CD8-positive, alpha-beta memory T cell (primary cell): Measurements from ENCODE around the gene NDUFAF8. TPM values are rescaled to one million over a fixed set of nuclear protein-coding genes. Genes with fewer than 3 reads are reported as not detected.

Experiments
- CTCF ChIA-PET: fragments of 350-600 bp; sonication (Branson Sonifier 250); formaldehyde crosslinking; loops from one replicate; lab custom pipeline; 2021; ENCODE audit warnings: antibody characterized with exemption; lab: Charles Lee
- POLR2A ChIA-PET: fragments of 350-600 bp; sonication (Branson Sonifier 250); formaldehyde crosslinking; loops from one replicate; lab custom pipeline; 2021; ENCODE audit warnings: antibody characterized with exemption; lab: Charles Lee
- DNase-seq, 5 donors: peaks; one replicate each; pipeline versions ENCODE4 v3.0.0 to v3.0.0-alpha.2; 2020 to 2022; ENCODE audit warnings: mixed read lengths in 1 of 5
- H3K27ac ChIP-seq: one replicate; pipeline ENCODE4 v1.7.0; 2013; ENCODE audit warnings: low read depth, mild to moderate bottlenecking, low read length, moderate library complexity
- H3K27me3 ChIP-seq: 2 replicates; pipeline ENCODE4 v1.7.0; 2013; ENCODE audit warnings: low read length, mild to moderate bottlenecking; ENCODE audit not compliant: insufficient read depth, poor library complexity, severe bottlenecking
- H3K36me3 ChIP-seq: 2 replicates; pipeline ENCODE4 v1.7.0; 2013; ENCODE audit warnings: mild to moderate bottlenecking, low read length, moderate library complexity; ENCODE audit not compliant: insufficient read depth
- H3K4me1 ChIP-seq: 2 replicates; pipeline ENCODE4 v1.7.0; 2013; ENCODE audit warnings: mild to moderate bottlenecking, low read length, moderate library complexity; ENCODE audit not compliant: insufficient read depth
- H3K4me3 ChIP-seq: 2 replicates; pipeline ENCODE4 v1.7.0; 2013; ENCODE audit warnings: mild to moderate bottlenecking, low read length
- H3K9me3 ChIP-seq: 2 replicates; pipeline ENCODE4 v1.7.0; 2013; ENCODE audit warnings: mild to moderate bottlenecking, low read length
- H3K27ac Mint-ChIP-seq, 8 donors: one replicate each; pipeline ENCODE4 v1.8.0; 2020 to 2021; ENCODE audit warnings: mixed read lengths in 8 of 8, mild to moderate bottlenecking in 6 of 8, inconsistent platforms in 3 of 8, moderate library complexity in 3 of 8
- H3K27me3 Mint-ChIP-seq, 2 donors: one replicate each; pipeline ENCODE4 v1.8.0; 2020 to 2021; ENCODE audit warnings: mixed read lengths in 2 of 2, mild to moderate bottlenecking in 1 of 2, moderate library complexity in 1 of 2
- H3K36me3 Mint-ChIP-seq, 3 donors: one replicate each; pipeline ENCODE4 v1.8.0; 2020 to 2021; ENCODE audit warnings: mixed read lengths in 3 of 3, inconsistent platforms in 1 of 3, mild to moderate bottlenecking in 1 of 3
- H3K4me1 Mint-ChIP-seq, 3 donors: one replicate each; pipeline ENCODE4 v1.8.0; 2020 to 2021; ENCODE audit warnings: mixed read lengths in 3 of 3, inconsistent platforms in 1 of 3, mild to moderate bottlenecking in 1 of 3
- H3K4me3 Mint-ChIP-seq, 7 donors: one replicate each; pipeline ENCODE4 v1.8.0; 2020 to 2021; ENCODE audit warnings: mixed read lengths in 7 of 7, mild to moderate bottlenecking in 6 of 7, moderate library complexity in 4 of 7, inconsistent platforms in 2 of 7
- H3K9me3 Mint-ChIP-seq, 5 donors: one replicate each; pipeline ENCODE4 v1.8.0; 2020 to 2022; ENCODE audit warnings: mixed read lengths in 5 of 5, mild to moderate bottlenecking in 3 of 5, moderate library complexity in 2 of 5, inconsistent platforms in 1 of 5
- polyA plus RNA-seq: library from polyadenylated mRNA; unstranded; fragments of 300-500 nt; fragmentation: Illumina TruSeq; gene quantifications from one replicate; pipeline ENCODE4 v1.2.3, GENCODE V29; 2021
- total RNA-seq, 2 experiments: library from RNA; stranded (reverse); gene quantifications; one replicate each; pipeline ENCODE4 v1.2.3, GENCODE V29; 2021

NDUFAF8 gene
- total RNA-seq = 100 to 1,000 TPM; 136 to 138 TPM
- polyA plus RNA-seq = 76.4 TPM

GRCh38 chr17:81238815-81239713 lies at the start of gene NDUFAF8, which contains the start of gene TEPSIN:
Gene NDUFAF8 (plus strand): TSS chr17:81239318. CDS start chr17:81239364, 46 bp downstream.
Gene TEPSIN (minus strand): TSS chr17:81239055. CDS start chr17:81239033, 22 bp downstream.
- Mint-ChIP-seq H3K4me3 (peak within 1 kb of the TSS; percentile 90 to 99 (median 94)), H3K9me3 (no peaks in the 10 kb centered on the region), H3K27me3 (peaks cover 0 to 2% of the 10 kb centered on the region in 2 donors), H3K27ac (peak within 1 kb of the TSS; percentile 77 to 98 (median 92)), H3K4me1 (peaks cover 36 to 61% (median 43%) of the 10 kb centered on the region in 3 donors), H3K36me3 (peaks cover 0 to 23% (median 2%) of the 10 kb centered on the region in 3 donors)
- ChIA-PET POLR2A (interaction anchor here (0.6 to 2.2 kb wide), 7 partner anchors 9 to 784 kb away, joined by 3 to 44 read pairs (median 4); partner anchors contain the start of genes ACTG1, CEP131 and SLC38A10), CTCF (interaction anchor here (0.9 to 1.1 kb wide), 2 partner anchors 315 to 362 kb away, joined by 3 read pairs; no protein-coding TSS in a partner anchor)
- H3K27ac ChIP-seq = peak within 1 kb of the TSS; percentile 61
- peak; percentile 93 to 98 (median 96) for DNase-seq
- no peaks in the 10 kb centered on the region for H3K27me3 ChIP-seq
- peak within 1 kb of the TSS; percentile 86 for H3K4me3 ChIP-seq
- peaks cover 28% of the 10 kb centered on the region for H3K4me1 ChIP-seq
- H3K36me3 ChIP-seq = no peaks in the 10 kb centered on the region
- H3K9me3 ChIP-seq = no peaks in the 10 kb centered on the region

GRCh38 chr17:81189670-81190530 lies 49.2 kb upstream of the NDUFAF8 start:
- H3K36me3 ChIP-seq = no peaks in the 10 kb centered on the region
- H3K4me3 ChIP-seq = no peak overlapping the region
- H3K4me1 Mint-ChIP-seq = no peaks in the 10 kb centered on the region
- no peak overlapping the region for H3K27ac ChIP-seq
- peaks cover 0 to 3% of the 10 kb centered on the region in 2 donors for H3K27me3 Mint-ChIP-seq
- no peak for DNase-seq
- ChIA-PET CTCF (no interaction called here), POLR2A (no interaction called here)
- H3K4me3 Mint-ChIP-seq = no peak overlapping the region
- no peak overlapping the region for H3K27ac Mint-ChIP-seq
- no peaks in the 10 kb centered on the region for H3K4me1 ChIP-seq
- H3K9me3 ChIP-seq = no peaks in the 10 kb centered on the region
- no peaks in the 10 kb centered on the region for H3K27me3 ChIP-seq
- H3K9me3 Mint-ChIP-seq = no peaks in the 10 kb centered on the region
- no peaks in the 10 kb centered on the region for H3K36me3 Mint-ChIP-seq

- no peaks in the 10 kb centered on the region for H3K27me3 Mint-ChIP-seq
- Histone ChIP-seq H3K4me1 (no peaks in the 10 kb centered on the region), H3K4me3 (no peak overlapping the region), H3K9me3 (no peaks in the 10 kb centered on the region), H3K36me3 (no peaks in the 10 kb centered on the region), H3K27me3 (no peaks in the 10 kb centered on the region), H3K27ac (no peak overlapping the region)
- no peaks in the 10 kb centered on the region for H3K9me3 Mint-ChIP-seq
- H3K4me3 Mint-ChIP-seq = no peak overlapping the region
- DNase-seq = no peak
- POLR2A ChIA-PET = no interaction called here
- no peaks in the 10 kb centered on the region for H3K36me3 Mint-ChIP-seq
- no peaks in the 10 kb centered on the region for H3K4me1 Mint-ChIP-seq
- no peak overlapping the region for H3K27ac Mint-ChIP-seq
- CTCF ChIA-PET = no interaction called here
Observed at GRCh38 chr17:81190591-81190990, 48.5 kb upstream of the NDUFAF8 start.

GRCh38 chr17:81191116-81191515 lies 48.0 kb upstream of the NDUFAF8 start:
- H3K4me3 Mint-ChIP-seq = no peak overlapping the region
- H3K27me3 Mint-ChIP-seq = no peaks in the 10 kb centered on the region
- H3K9me3 Mint-ChIP-seq = no peaks in the 10 kb centered on the region
- no peak overlapping the region for H3K27ac Mint-ChIP-seq
- Histone ChIP-seq H3K9me3 (no peaks in the 10 kb centered on the region), H3K4me1 (no peaks in the 10 kb centered on the region), H3K27ac (no peak overlapping the region), H3K36me3 (no peaks in the 10 kb centered on the region), H3K27me3 (no peaks in the 10 kb centered on the region), H3K4me3 (no peak overlapping the region)
- ChIA-PET POLR2A (no interaction called here), CTCF (no interaction called here)
- no peaks in the 10 kb centered on the region for H3K36me3 Mint-ChIP-seq
- no peaks in the 10 kb centered on the region for H3K4me1 Mint-ChIP-seq
- no peak for DNase-seq

GRCh38 chr17:81191646-81192045 lies 47.5 kb upstream of the NDUFAF8 start:
- POLR2A ChIA-PET = no interaction called here
- no peaks in the 10 kb centered on the region for H3K27me3 ChIP-seq
- H3K4me3 ChIP-seq = no peak overlapping the region
- no peak for DNase-seq
- H3K9me3 ChIP-seq = no peaks in the 10 kb centered on the region
- Mint-ChIP-seq H3K36me3 (no peaks in the 10 kb centered on the region), H3K27ac (no peak overlapping the region), H3K4me3 (no peak overlapping the region), H3K4me1 (no peaks in the 10 kb centered on the region), H3K9me3 (no peaks in the 10 kb centered on the region), H3K27me3 (no peaks in the 10 kb centered on the region)
- H3K4me1 ChIP-seq = no peaks in the 10 kb centered on the region
- H3K27ac ChIP-seq = no peak overlapping the region
- CTCF ChIA-PET = no interaction called here
- no peaks in the 10 kb centered on the region for H3K36me3 ChIP-seq

GRCh38 chr17:81192386-81193050 lies 46.6 kb upstream of the NDUFAF8 start:
- H3K4me1 ChIP-seq = no peaks in the 10 kb centered on the region
- no peak overlapping the region for H3K4me3 Mint-ChIP-seq
- no peaks in the 10 kb centered on the region for H3K9me3 Mint-ChIP-seq
- no peak overlapping the region for H3K27ac Mint-ChIP-seq
- no peaks in the 10 kb centered on the region for H3K36me3 ChIP-seq
- no peaks in the 10 kb centered on the region for H3K27me3 ChIP-seq
- DNase-seq = no peak
- POLR2A ChIA-PET = no interaction called here
- no peaks in the 10 kb centered on the region for H3K36me3 Mint-ChIP-seq
- H3K4me3 ChIP-seq = no peak overlapping the region
- CTCF ChIA-PET = no interaction called here
- H3K27ac ChIP-seq = no peak overlapping the region
- no peaks in the 10 kb centered on the region for H3K9me3 ChIP-seq
- no peaks in the 10 kb centered on the region for H3K4me1 Mint-ChIP-seq
- no peaks in the 10 kb centered on the region for H3K27me3 Mint-ChIP-seq

GRCh38 chr17:81193051-81193410 lies 46.1 kb upstream of the NDUFAF8 start:
- Mint-ChIP-seq H3K4me3 (no peak overlapping the region), H3K36me3 (peaks cover 0 to 1% (median 0%) of the 10 kb centered on the region in 3 donors), H3K27me3 (no peaks in the 10 kb centered on the region), H3K4me1 (no peaks in the 10 kb centered on the region), H3K27ac (no peak overlapping the region), H3K9me3 (no peaks in the 10 kb centered on the region)
- Histone ChIP-seq H3K4me3 (no peak overlapping the region), H3K9me3 (no peaks in the 10 kb centered on the region), H3K27me3 (no peaks in the 10 kb centered on the region), H3K27ac (no peak overlapping the region), H3K4me1 (no peaks in the 10 kb centered on the region), H3K36me3 (no peaks in the 10 kb centered on the region)
- ChIA-PET CTCF (no interaction called here), POLR2A (no interaction called here)
- no peak for DNase-seq
